ENCODE measurements around the gene TMEM132C. TPM values are rescaled to one million over a fixed set of nuclear protein-coding genes. Genes with fewer than 3 reads are reported as not detected.

TMEM132C gene
- total and polyA plus RNA-seq, 2 donors (not counting 3 experiments of a cell fraction or from before 2014, with no cell fraction given) = not detected

DNA sequence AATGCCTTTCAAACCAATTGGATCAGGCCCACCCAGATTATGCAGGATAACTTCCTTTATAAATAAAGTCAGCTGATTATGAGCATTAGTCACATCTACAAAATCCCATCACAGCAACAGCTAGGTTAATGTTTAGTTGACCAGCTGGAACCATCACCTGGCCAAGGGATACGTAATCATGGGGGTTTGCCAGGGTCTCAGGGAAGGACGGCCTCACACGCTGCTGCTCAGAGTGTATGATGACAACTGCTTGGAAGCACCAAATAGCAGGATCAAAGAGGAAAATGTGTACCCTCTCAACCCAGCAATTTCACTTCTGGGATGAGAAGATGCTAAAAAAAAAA is 394.2 kb downstream of the TMEM132C start:
- TF ChIP-seq MYC (IDR thresholded peaks at IDR 0.05; ENCODE audit: low read depth, low read length) = no peak
- no peak for TF ChIP-seq EZH2 (IDR thresholded peaks at IDR 0.05; ENCODE audit: borderline replicate concordance, low read depth, low read length, severe bottlenecking)
- no peak for TF ChIP-seq GATA2 (IDR thresholded peaks at IDR 0.05; ENCODE audit: insufficient read depth, insufficient read length, low read depth, low read length)
- no peak for TF ChIP-seq POLR2AphosphoS5 (IDR thresholded peaks at IDR 0.05; ENCODE audit: insufficient read depth, low read depth, low read length)
- no peak for TF ChIP-seq JUN (IDR thresholded peaks at IDR 0.05; ENCODE audit: borderline replicate concordance, insufficient read depth, insufficient read length, low read depth)
- no peak for TF ChIP-seq FOS (IDR thresholded peaks at IDR 0.05; ENCODE audit: borderline replicate concordance, insufficient read depth, low read length)
- TF ChIP-seq MAX (IDR thresholded peaks at IDR 0.05; ENCODE audit: insufficient read depth, insufficient read length) = no peak
- TF ChIP-seq POLR2A (IDR thresholded peaks at IDR 0.05; ENCODE audit: low read depth, low read length) = no peak
- TF ChIP-seq, protein P1, sequence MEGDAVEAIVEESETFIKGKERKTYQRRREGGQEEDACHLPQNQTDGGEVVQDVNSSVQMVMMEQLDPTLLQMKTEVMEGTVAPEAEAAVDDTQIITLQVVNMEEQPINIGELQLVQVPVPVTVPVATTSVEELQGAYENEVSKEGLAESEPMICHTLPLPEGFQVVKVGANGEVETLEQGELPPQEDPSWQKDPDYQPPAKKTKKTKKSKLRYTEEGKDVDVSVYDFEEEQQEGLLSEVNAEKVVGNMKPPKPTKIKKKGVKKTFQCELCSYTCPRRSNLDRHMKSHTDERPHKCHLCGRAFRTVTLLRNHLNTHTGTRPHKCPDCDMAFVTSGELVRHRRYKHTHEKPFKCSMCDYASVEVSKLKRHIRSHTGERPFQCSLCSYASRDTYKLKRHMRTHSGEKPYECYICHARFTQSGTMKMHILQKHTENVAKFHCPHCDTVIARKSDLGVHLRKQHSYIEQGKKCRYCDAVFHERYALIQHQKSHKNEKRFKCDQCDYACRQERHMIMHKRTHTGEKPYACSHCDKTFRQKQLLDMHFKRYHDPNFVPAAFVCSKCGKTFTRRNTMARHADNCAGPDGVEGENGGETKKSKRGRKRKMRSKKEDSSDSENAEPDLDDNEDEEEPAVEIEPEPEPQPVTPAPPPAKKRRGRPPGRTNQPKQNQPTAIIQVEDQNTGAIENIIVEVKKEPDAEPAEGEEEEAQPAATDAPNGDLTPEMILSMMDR (IDR thresholded peaks at IDR 0.05; ENCODE audit: extremely low read depth in 1 of 2, insufficient read depth in 1 of 2, low read depth in 1 of 2, low read length in 2 of 2) = no peak
- Histone ChIP-seq H3K9ac (replicated peaks; ENCODE audit: extremely low read depth, insufficient read depth, low read length) (no peak overlapping the region), H3K9me3 (replicated peaks; ENCODE audit: control insufficient read depth, insufficient read depth, low read length) (peaks cover 2% of the 10 kb centered on the region), H3K27ac (ENCODE audit: insufficient read depth, low read depth, low read length) (no peak overlapping the region), H3K4me2 (ENCODE audit: insufficient read depth, low read length) (no peak overlapping the region), H3K79me2 (ENCODE audit: control insufficient read depth, insufficient read depth, low read length) (no peaks in the 10 kb centered on the region), H3K4me1 (ENCODE audit: control insufficient read depth, extremely low read depth, insufficient read depth, low read length) (no peaks in the 10 kb centered on the region), H3K27me3 (ENCODE audit: control insufficient read depth in 2 of 2, insufficient read depth in 2 of 2, low read length in 2 of 2) (no peaks in the 10 kb centered on the region), H3K4me3 (replicated peaks in 1 of 3; ENCODE audit: insufficient read depth in 1 of 3, low read depth in 1 of 3, low read length in 3 of 3) (no peak overlapping the region), H4K20me1 (replicated peaks; ENCODE audit: control insufficient read depth, extremely low read depth, insufficient read depth, low read length) (no peaks in the 10 kb centered on the region), H3K9me1 (replicated peaks; ENCODE audit: control insufficient read depth, extremely low read depth, insufficient read depth, low read length) (no peaks in the 10 kb centered on the region), H2AFZ (ENCODE audit: low read depth, low read length) (no peak overlapping the region), H3K36me3 (ENCODE audit: control insufficient read depth in 2 of 2, extremely low read depth in 1 of 2, insufficient read depth in 2 of 2, low read length in 2 of 2) (no peaks in the 10 kb centered on the region)
- FAIRE-seq (no peak), DNase-seq (ENCODE audit: low read depth, low spot score) (no peak)
- intact Hi-C loops (cut with micrococcal nuclease) = no loop called here
- CTCF ChIA-PET = no interaction called here
- dilution Hi-C loops (cut with MboI; ENCODE audit: extremely low pct_ligation_motif_present, low sequenced_read_pairs) = no loop called here
- POLR2A ChIA-PET = no interaction called here
- BruUV-seq (replicated peaks) = no TSS peak

All from endothelial cell of umbilical vein (primary cell).